Thyroid gland (tissue), 4 donors: ENCODE measurements around the gene ACP7. TPM values are rescaled to one million over a fixed set of nuclear protein-coding genes. Genes with fewer than 3 reads are reported as not detected.

ENCODE experiments used
- DNase-seq, 2 donors: peaks; one replicate each; pipeline ENCODE4 v3.0.0-alpha.2; 2019
- H3K27ac ChIP-seq, 3 donors: fragments of 200-600 bp; sonication (generic); 1 replicate in 2 of 3; 2 replicates in 1 of 3; pipeline ENCODE4 v1.5.1; 2016 to 2019; ENCODE audit warnings: mild to moderate bottlenecking in 1 of 3, moderate library complexity in 1 of 3
- H3K27me3 ChIP-seq: fragments of 200-600 bp; sonication (generic); one replicate; pipeline ENCODE4 v1.5.1; 2019
- H3K36me3 ChIP-seq, 2 donors: fragments of 200-600 bp; sonication (generic); one replicate each; pipeline ENCODE4 v1.5.1; 2016 to 2019
- H3K4me1 ChIP-seq, 2 donors: fragments of 200-600 bp; sonication (generic); one replicate each; pipeline ENCODE4 v1.5.1; 2017 to 2019
- H3K4me3 ChIP-seq, 3 donors: fragments of 200-600 bp; sonication (generic); replicated peaks in 1 of 3; 1 replicate in 2 of 3; 2 replicates in 1 of 3; pipeline ENCODE4 v1.5.1; 2016; ENCODE audit warnings: mild to moderate bottlenecking in 1 of 3
- H3K9me3 ChIP-seq: fragments of 200-600 bp; sonication (generic); one replicate; pipeline ENCODE4 v1.5.1; 2017
- CTCF ChIP-seq, 6 experiments: fragments of 200-600 bp in 3 of 6; fragments of 450-650 bp in 3 of 6; sonication (generic) in 3 of 6; IDR thresholded peaks; one replicate each; pipeline ENCODE4 v1.5.1; 2016 to 2019; ENCODE audit warnings: antibody characterized with exemption in 6 of 6, mild to moderate bottlenecking in 2 of 6, inconsistent platforms in 1 of 6, moderate library complexity in 1 of 6
- POLR2A ChIP-seq, 2 donors: fragments of 450-650 bp; IDR thresholded peaks; one replicate each; pipeline ENCODE4 v1.6.1; 2017; ENCODE audit warnings: antibody characterized with exemption in 2 of 2, mild to moderate bottlenecking in 2 of 2, moderate library complexity in 1 of 2
- WGBS, 2 donors: methylation state at CpG; one replicate each; pipeline ENCODE4 v1.1.5; 2017; 5-methylcytosine and 5-hydroxymethylcytosine counted together
- intact Hi-C: fragments of 100-400 bp; cut with DNase I; formaldehyde crosslinking; loops from one replicate; pipeline ENCODE4 v1.15.1; 2023
- total RNA-seq, 4 donors: library from RNA; depleted of rRNA; stranded (reverse); fragments of >200 nt; gene quantifications; one replicate each; pipeline ENCODE4 v1.2.3, GENCODE V29; 2016

The ACP7 gene
- total RNA-seq, 4 donors from 2014 or later = 0.22 TPM; not detected in 3

DNA sequence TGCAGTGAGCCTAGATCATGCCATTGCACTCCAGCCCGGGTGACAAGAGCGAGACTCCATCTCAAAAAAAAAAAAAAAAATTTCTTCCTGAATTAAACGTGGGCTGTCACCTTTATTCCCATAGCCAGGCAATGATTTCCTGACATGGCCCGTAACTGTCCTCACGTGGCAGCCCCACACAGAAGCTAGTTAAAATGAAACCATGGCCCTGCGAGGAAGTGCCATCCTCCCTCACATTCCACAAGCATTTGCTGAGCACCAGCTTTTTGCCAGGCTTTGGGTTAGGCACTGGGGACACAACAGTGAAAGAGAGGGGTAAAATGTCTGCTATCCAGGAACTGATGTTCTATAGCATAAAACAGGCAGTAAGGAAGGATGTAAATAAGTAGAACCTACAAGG, 38.7 kb upstream of the ACP7 start:
- intact Hi-C loops = no loop called here
- DNase-seq = no peak
- Histone ChIP-seq H3K9me3 (no peaks in the 10 kb centered on the region), H3K27me3 (no peaks in the 10 kb centered on the region), H3K4me3 (no peak overlapping the region), H3K27ac (no peak overlapping the region), H3K4me1 (no peaks in the 10 kb centered on the region), H3K36me3 (no peaks in the 10 kb centered on the region)
- TF ChIP-seq CTCF (IDR thresholded peaks at IDR 0.05) (no peak), POLR2A (IDR thresholded peaks at IDR 0.05) (no peak)
- 79 to 81% methylated on average over 6 of the region's 6 CpGs for WGBS, 2 donors

GRCh38 chr19:39046037-39046821, 37.9 kb upstream of the ACP7 start:
- DNase-seq = no peak
- Histone ChIP-seq H3K27ac (no peak overlapping the region), H3K4me1 (no peaks in the 10 kb centered on the region), H3K9me3 (no peaks in the 10 kb centered on the region), H3K36me3 (no peaks in the 10 kb centered on the region), H3K27me3 (no peaks in the 10 kb centered on the region), H3K4me3 (no peak overlapping the region)
- intact Hi-C loops = no loop called here
- WGBS, 2 donors = 74 to 80% methylated on average over 7 of the region's 7 CpGs
- TF ChIP-seq CTCF (IDR thresholded peaks at IDR 0.05) (no peak), POLR2A (IDR thresholded peaks at IDR 0.05) (no peak)

DNA sequence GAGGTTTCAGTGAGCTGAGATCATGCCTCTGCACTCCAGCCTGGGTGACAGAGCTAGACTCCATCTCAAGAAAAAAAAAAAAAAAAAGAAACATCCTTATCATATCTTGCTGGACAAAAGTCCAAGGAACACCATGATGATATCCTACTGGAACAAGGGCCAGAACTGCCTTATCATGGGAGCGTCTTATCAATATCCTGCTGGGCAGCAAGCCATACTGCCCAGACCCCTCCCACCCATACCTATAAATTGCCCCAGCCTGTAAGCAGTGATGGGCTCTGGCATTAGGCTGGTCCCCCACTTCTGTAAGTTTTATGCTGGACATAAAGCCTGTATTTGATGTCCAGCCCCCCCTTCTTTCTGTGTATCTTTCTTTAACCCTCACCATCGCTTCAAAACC, 37.1 kb upstream of the ACP7 start:
- H3K27me3 ChIP-seq = no peaks in the 10 kb centered on the region
- WGBS, 2 donors = 58 to 92% methylated on average over 2 of the region's 2 CpGs
- intact Hi-C loops = no loop called here

DNA sequence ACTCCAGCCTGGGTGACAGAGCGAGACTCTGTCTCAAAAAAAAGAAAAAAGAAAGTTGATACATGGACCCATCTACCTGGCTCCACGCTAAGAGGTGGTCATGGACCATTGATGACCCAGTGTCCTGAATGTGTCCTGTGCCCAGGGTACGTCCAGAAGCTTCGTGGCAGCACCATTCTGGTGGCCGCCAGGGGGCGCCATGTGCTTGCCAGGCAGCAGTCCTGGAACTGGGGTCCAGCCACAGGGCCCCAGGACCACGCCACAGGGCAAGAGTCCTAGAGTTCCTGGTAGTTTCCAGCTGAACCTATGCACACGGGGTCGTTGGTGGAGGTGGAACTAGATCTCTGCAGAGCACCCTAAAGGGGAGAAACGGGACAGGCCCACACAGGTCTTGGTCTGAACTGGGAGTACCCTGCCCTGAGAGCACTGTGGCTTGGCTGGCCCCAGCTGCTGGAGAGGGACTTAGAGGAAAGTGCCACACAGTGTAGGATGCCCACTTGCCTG, 31.9 kb upstream of the ACP7 start:
- Histone ChIP-seq H3K36me3 (no peaks in the 10 kb centered on the region), H3K27me3 (no peaks in the 10 kb centered on the region), H3K27ac (no peak overlapping the region), H3K9me3 (no peaks in the 10 kb centered on the region), H3K4me3 (no peak overlapping the region), H3K4me1 (no peaks in the 10 kb centered on the region)
- peak; percentile 42 to 46 for DNase-seq
- intact Hi-C loops = no loop called here
- TF ChIP-seq POLR2A (IDR thresholded peaks at IDR 0.05) = no peak
- peak in 5 of 6 experiments; percentile 28 to 65 (median 40) for TF ChIP-seq CTCF (IDR thresholded peaks at IDR 0.05)
- 16 to 20% methylated on average over 8 of the region's 10 CpGs for WGBS, 2 donors

More for the DNA sequence above, 37.1 kb upstream of the ACP7 start:
- no peak for DNase-seq
- no peaks in the 10 kb centered on the region for H3K36me3 ChIP-seq
- TF ChIP-seq CTCF (IDR thresholded peaks at IDR 0.05) (no peak), POLR2A (IDR thresholded peaks at IDR 0.05) (no peak)
- H3K4me1 ChIP-seq = no peaks in the 10 kb centered on the region
- no peaks in the 10 kb centered on the region for H3K9me3 ChIP-seq
- no peak overlapping the region for H3K27ac ChIP-seq
- H3K4me3 ChIP-seq = no peak overlapping the region

- 73 to 88% methylated on average over 7 to 9 of the region's 9 CpGs for WGBS, 2 donors
- H3K27ac ChIP-seq = no peak overlapping the region
- intact Hi-C loops = no loop called here
- no peak overlapping the region for H3K4me3 ChIP-seq
- TF ChIP-seq POLR2A (IDR thresholded peaks at IDR 0.05) (no peak), CTCF (IDR thresholded peaks at IDR 0.05) (no peak)
- H3K4me1 ChIP-seq = no peaks in the 10 kb centered on the region
- H3K27me3 ChIP-seq = no peaks in the 10 kb centered on the region
- no peak for DNase-seq
- H3K9me3 ChIP-seq = no peaks in the 10 kb centered on the region
- no peaks in the 10 kb centered on the region for H3K36me3 ChIP-seq
These were observed 31.3 kb upstream of the ACP7 start for GRCh38 chr19:39052846-39053245.
